ENCODE data around the gene ST3GAL3.

The ST3GAL3 gene

GRCh38 chr1:43786960-43787359, 79.6 kb downstream of the ST3GAL3 start:
- DNase-seq (ENCODE audit: low read depth), result no peak

- no peak for DNase-seq (ENCODE audit: low read depth)
Measured at GRCh38 chr1:43789604-43790550, 82.5 kb downstream of the ST3GAL3 start.

GRCh38 chr1:43791243-43791642, 83.9 kb downstream of the ST3GAL3 start:
- DNase-seq (ENCODE audit: low read depth), result no peak

- no peak for DNase-seq (ENCODE audit: low read depth)
Measured at GRCh38 chr1:43796111-43796581, 88.8 kb downstream of the ST3GAL3 start.

- no peak for DNase-seq (ENCODE audit: low read depth)
Measured at GRCh38 chr1:43797891-43798290, 90.6 kb downstream of the ST3GAL3 start.

- no peak for DNase-seq (ENCODE audit: low read depth)
Measured at GRCh38 chr1:43799656-43800635, 92.6 kb downstream of the ST3GAL3 start.

GRCh38 chr1:43800771-43801170, 93.4 kb downstream of the ST3GAL3 start:
- DNase-seq (ENCODE audit: low read depth), result no peak

GRCh38 chr1:43801203-43801602, 93.9 kb downstream of the ST3GAL3 start:
- DNase-seq (ENCODE audit: low read depth), result no peak

GRCh38 chr1:43802356-43802980, 95.1 kb downstream of the ST3GAL3 start:
- DNase-seq (ENCODE audit: low read depth), result no peak

- DNase-seq (ENCODE audit: low read depth), result no peak
Measured at GRCh38 chr1:43803105-43803504, 95.8 kb downstream of the ST3GAL3 start.

- DNase-seq (ENCODE audit: low read depth), result no peak
Measured at GRCh38 chr1:43803646-43804045, 96.3 kb downstream of the ST3GAL3 start.

GRCh38 chr1:43804569-43804968, 97.2 kb downstream of the ST3GAL3 start:
- DNase-seq (ENCODE audit: low read depth), result no peak

- DNase-seq (ENCODE audit: low read depth), result no peak
Measured at GRCh38 chr1:43805340-43805739, 98.0 kb downstream of the ST3GAL3 start.

GRCh38 chr1:43806183-43806582, 98.8 kb downstream of the ST3GAL3 start:
- DNase-seq (ENCODE audit: low read depth), result no peak

- DNase-seq (ENCODE audit: low read depth), result no peak
Measured at GRCh38 chr1:43809097-43809673, 101.8 kb downstream of the ST3GAL3 start.

- DNase-seq (ENCODE audit: low read depth), result no peak
Measured at GRCh38 chr1:43812579-43812978, 105.2 kb downstream of the ST3GAL3 start.

GRCh38 chr1:43814401-43814800, 107.1 kb downstream of the ST3GAL3 start:
- DNase-seq (ENCODE audit: low read depth), result no peak

- no peak for DNase-seq (ENCODE audit: low read depth)
Measured at GRCh38 chr1:43817304-43817939, 110.1 kb downstream of the ST3GAL3 start.

GRCh38 chr1:43818691-43819090, 111.4 kb downstream of the ST3GAL3 start:
- no peak for DNase-seq (ENCODE audit: low read depth)

- DNase-seq (ENCODE audit: low read depth), result no peak
Measured at GRCh38 chr1:43819357-43819756, 112.0 kb downstream of the ST3GAL3 start.

- no peak for DNase-seq (ENCODE audit: low read depth)
Measured at GRCh38 chr1:43821471-43821870, 114.1 kb downstream of the ST3GAL3 start.
